Upper lobe of right lung (tissue), 1 donor: Measurements from ENCODE around the gene KATNAL2. TPM values are rescaled to one million over a fixed set of nuclear protein-coding genes. Genes with fewer than 3 reads are reported as not detected.

Experiments
- ATAC-seq: fragments of 200-7000 bp; cut with Tn5 transposase; one replicate; pipeline ENCODE4 v1.9.1; 2020; ENCODE audit warnings: mild to moderate bottlenecking, moderate library complexity
- DNase-seq: peaks from one replicate; pipeline ENCODE4 v3.0.0-alpha.2; 2020
- H3K27ac ChIP-seq: fragments of 200-600 bp; one replicate; pipeline ENCODE4 v1.8.0; 2022
- H3K27me3 ChIP-seq: fragments of 200-600 bp; one replicate; pipeline ENCODE4 v1.8.0; 2022; ENCODE audit warnings: mild to moderate bottlenecking
- H3K36me3 ChIP-seq: fragments of 200-600 bp; one replicate; pipeline ENCODE4 v1.8.0; 2022
- H3K4me1 ChIP-seq: fragments of 200-600 bp; one replicate; pipeline ENCODE4 v1.8.0; 2022
- H3K4me3 ChIP-seq: fragments of 200-600 bp; one replicate; pipeline ENCODE4 v1.8.0; 2022; ENCODE audit warnings: mild to moderate bottlenecking
- H3K9me3 ChIP-seq: fragments of 200-600 bp; one replicate; pipeline ENCODE4 v1.8.0; 2022
- intact Hi-C: fragments of 100-400 bp; cut with DNase I; formaldehyde crosslinking; loops from one replicate; pipeline ENCODE4 v1.11.0; 2022
- total RNA-seq: library from RNA; stranded (reverse); fragmentation: NEBNext Ultra II Directional; extraction: Animal tissue kit (Norgen Biotek cat#: 25700); gene quantifications from one replicate; pipeline ENCODE4 v1.2.1, GENCODE V29; 2021
- TF ChIP-seq, protein P1 (sequence below): fragments of 200-600 bp; IDR thresholded peaks from one replicate; pipeline ENCODE4 v1.8.0; 2022; ENCODE audit warnings: antibody characterized with exemption
- donor health status: DM: no; HTN: yes; CAD: no; lungs with severe emphysema.

The KATNAL2 gene
- total RNA-seq, 1 donor from 2014 or later: 3.1 TPM

DNA sequence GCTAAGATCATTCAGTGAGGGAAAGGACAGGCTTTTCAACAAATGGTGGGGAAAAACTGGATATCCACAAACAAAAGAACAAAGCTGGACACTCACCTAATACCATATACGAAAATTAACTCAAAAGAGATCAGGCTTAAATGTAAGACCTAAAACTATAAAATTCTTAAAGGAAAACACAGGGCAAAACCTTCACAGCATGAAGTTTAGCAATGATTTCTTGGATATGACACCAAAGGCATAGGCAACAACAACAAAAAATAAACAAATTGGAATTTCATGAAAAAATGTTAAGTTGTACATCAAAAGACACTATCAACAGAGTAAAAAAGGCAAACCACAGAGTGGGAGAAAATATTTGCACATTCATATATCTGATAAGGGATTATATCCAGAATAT lies 28.4 kb upstream of the KATNAL2 start:
- TF ChIP-seq, protein P1, sequence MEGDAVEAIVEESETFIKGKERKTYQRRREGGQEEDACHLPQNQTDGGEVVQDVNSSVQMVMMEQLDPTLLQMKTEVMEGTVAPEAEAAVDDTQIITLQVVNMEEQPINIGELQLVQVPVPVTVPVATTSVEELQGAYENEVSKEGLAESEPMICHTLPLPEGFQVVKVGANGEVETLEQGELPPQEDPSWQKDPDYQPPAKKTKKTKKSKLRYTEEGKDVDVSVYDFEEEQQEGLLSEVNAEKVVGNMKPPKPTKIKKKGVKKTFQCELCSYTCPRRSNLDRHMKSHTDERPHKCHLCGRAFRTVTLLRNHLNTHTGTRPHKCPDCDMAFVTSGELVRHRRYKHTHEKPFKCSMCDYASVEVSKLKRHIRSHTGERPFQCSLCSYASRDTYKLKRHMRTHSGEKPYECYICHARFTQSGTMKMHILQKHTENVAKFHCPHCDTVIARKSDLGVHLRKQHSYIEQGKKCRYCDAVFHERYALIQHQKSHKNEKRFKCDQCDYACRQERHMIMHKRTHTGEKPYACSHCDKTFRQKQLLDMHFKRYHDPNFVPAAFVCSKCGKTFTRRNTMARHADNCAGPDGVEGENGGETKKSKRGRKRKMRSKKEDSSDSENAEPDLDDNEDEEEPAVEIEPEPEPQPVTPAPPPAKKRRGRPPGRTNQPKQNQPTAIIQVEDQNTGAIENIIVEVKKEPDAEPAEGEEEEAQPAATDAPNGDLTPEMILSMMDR: no peak
- peaks cover 15% of the 10 kb centered on the region for H3K36me3 ChIP-seq

DNA sequence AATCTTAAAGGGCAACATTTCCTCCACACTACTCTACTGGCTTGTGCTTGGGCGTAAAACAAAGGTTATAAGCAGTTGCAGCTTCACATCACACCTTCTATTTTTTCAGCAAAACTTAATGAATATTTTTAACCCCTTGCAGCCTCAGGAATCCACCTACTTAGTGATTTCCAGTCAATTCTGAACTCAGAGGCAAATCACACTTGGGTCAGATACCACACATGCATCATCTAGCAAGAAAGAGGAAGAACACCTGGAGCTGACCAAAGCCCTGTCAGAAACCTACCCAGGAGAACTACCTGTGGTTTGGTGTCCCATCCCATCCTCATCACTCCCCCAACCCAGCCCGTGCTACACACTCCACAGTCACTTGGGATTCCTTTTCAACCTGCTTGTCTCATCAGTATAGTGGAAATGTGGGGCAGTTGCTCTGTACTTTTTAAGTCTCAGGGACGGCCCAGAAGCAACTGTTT lies 25.6 kb upstream of the KATNAL2 start:
- Histone ChIP-seq H3K4me1 (no peaks in the 10 kb centered on the region), H3K27ac (no peak overlapping the region), H3K4me3 (no peak overlapping the region), H3K9me3 (peaks cover 12% of the 10 kb centered on the region), H3K36me3 (peaks cover 15% of the 10 kb centered on the region), H3K27me3 (no peaks in the 10 kb centered on the region)
- ATAC-seq: no peak
- intact Hi-C loops: no loop called here
- TF ChIP-seq, protein P1: no peak
- no peak for DNase-seq

More for the DNA sequence above, 28.4 kb upstream of the KATNAL2 start:
- intact Hi-C loops: no loop called here
- H3K27ac ChIP-seq: no peak overlapping the region
- no peaks in the 10 kb centered on the region for H3K27me3 ChIP-seq
- DNase-seq: no peak
- H3K4me3 ChIP-seq: no peak overlapping the region
- peaks cover 12% of the 10 kb centered on the region for H3K9me3 ChIP-seq
- no peak for ATAC-seq
- H3K4me1 ChIP-seq: no peaks in the 10 kb centered on the region

DNA sequence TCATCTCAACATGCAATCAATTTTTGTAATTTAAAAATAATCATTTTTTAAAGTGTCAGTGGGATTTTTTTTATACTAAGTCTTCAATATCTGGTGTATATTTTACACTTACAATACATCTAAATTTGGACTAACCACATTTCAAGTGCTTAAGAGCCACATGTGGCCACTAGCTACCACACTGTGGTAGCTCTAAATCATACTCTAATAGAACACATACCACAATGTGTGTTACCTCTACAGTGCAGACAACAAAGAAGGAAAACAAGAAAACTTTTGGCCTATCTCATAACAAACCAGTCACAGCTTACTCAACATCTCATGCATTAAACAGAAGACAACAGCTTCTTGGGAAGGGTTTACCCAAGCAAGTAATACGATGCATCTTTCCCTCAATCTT lies 24.6 kb upstream of the KATNAL2 start:
- TF ChIP-seq, protein P1: no peak
- Histone ChIP-seq H3K4me1 (no peaks in the 10 kb centered on the region), H3K4me3 (no peak overlapping the region), H3K27me3 (no peaks in the 10 kb centered on the region), H3K27ac (no peak overlapping the region), H3K36me3 (peaks cover 15% of the 10 kb centered on the region), H3K9me3 (peaks cover 12% of the 10 kb centered on the region)
- intact Hi-C loops: no loop called here
- ATAC-seq: no peak
- no peak for DNase-seq

DNA sequence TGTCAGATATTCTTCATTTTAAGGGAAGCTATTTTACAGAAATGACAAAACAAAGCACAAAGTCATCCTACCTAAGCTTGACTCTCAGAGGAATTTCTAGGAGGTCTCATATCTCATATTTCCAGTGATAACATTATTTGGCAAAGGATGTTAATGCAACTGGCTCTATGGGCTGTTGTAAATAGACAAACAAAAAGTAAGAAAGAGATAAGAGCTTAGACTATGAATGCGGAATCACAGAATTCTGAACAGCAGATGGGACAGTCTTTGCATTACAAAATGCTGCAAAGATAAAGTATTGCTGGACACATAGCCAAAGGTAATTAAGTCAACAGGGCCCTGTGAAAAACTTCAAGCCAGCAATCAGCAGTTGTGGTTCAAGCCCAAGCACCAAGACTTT lies 24.0 kb upstream of the KATNAL2 start:
- Histone ChIP-seq H3K27ac (no peak overlapping the region), H3K4me3 (no peak overlapping the region), H3K4me1 (no peaks in the 10 kb centered on the region), H3K9me3 (peaks cover 9% of the 10 kb centered on the region), H3K27me3 (no peaks in the 10 kb centered on the region), H3K36me3 (peaks cover 15% of the 10 kb centered on the region)
- intact Hi-C loops: no loop called here
- no peak for ATAC-seq
- DNase-seq: no peak
- TF ChIP-seq, protein P1: no peak

DNA sequence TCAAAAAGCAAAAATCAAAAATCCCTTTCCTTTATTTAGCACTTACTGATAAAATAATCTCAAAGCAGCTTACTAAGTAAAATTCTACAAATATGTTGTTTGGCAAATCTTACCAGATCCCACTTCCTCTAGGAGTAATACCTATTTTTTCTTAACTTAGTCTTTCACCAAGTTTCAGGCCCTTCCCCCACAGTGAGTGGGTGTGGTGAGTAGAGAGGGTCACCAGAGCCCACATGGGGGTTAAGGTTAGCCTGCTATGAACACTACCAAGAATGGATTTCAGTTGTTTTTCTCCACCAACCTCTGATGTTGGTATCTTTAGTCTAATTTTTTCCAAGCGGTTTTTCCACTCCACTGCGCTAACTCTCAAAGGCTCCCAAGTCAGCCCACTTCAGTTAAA lies 23.3 kb upstream of the KATNAL2 start:
- H3K4me3 ChIP-seq: no peak overlapping the region
- intact Hi-C loops: no loop called here

More for the DNA sequence above, 23.3 kb upstream of the KATNAL2 start:
- peaks cover 15% of the 10 kb centered on the region for H3K36me3 ChIP-seq
- H3K9me3 ChIP-seq: peaks cover 2% of the 10 kb centered on the region
- ATAC-seq (no peak), DNase-seq (no peak)
- H3K4me1 ChIP-seq: no peaks in the 10 kb centered on the region
- H3K27me3 ChIP-seq: no peaks in the 10 kb centered on the region
- no peak overlapping the region for H3K27ac ChIP-seq
- TF ChIP-seq, protein P1: no peak
